ENCODE data around the gene GYG1. TPM values are rescaled to one million over a fixed set of nuclear protein-coding genes. Genes with fewer than 3 reads are reported as not detected.

GYG1 gene
- total and polyA plus RNA-seq, 2 of the 8 experiments (the other 6 are each of a cell fraction or from before 2014, with no cell fraction given): 19.4 to 34.2 TPM

DNA sequence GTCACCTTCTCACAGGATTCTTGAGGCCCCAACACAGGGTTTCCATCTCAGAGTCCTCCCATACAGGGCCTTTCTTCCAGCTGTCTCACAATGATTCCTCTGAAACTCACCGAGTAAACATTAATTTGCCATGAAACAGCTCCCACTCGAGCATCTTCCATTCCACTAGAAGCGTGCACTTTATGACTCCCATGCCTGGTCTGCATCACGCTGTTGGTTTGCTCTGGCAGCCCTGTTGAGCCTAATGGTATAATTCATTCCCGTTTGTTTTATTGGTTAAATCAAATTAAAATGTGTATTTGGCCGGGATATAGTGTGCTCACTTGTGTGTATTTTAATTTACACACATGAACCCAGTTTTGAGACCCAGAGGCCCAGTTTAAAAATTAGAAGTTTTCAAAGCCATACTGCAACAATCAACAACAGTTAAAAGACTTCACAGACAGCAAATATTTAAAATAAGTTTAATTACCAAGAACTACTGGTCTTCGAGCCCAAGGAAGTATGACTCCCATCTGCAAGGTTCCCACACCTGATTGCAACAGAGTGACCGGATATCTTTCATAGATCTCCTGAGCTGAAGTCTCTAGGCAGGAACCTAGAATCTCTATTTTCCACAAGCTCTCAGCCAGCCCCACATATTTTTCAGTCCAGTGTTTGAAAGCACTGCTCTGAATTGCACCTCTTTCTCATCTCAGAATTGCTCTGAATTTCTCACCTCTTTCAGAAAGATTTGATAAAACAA, 42.3 kb upstream of the GYG1 start (continued):
- TF ChIP-seq RAD21 (IDR thresholded peaks at IDR 0.05 in 1 of 2, conservative IDR thresholded peaks at IDR 0.05 in 1 of 2; ENCODE audit: low read depth in 2 of 2, low read length in 2 of 2) (no peak), RNF2 (IDR thresholded peaks at IDR 0.05; ENCODE audit: borderline replicate concordance, low read depth, low read length, missing control alignments, poor library complexity, severe bottlenecking) (no peak), SP4 (IDR thresholded peaks at IDR 0.05; ENCODE audit: low read length) (no peak), HDAC6 (IDR thresholded peaks at IDR 0.05; ENCODE audit: low read depth, low read length) (no peak), EP300 (IDR thresholded peaks at IDR 0.05; ENCODE audit: borderline replicate concordance in 1 of 2, low read depth in 2 of 2, low read length in 2 of 2) (no peak), SIX5 (IDR thresholded peaks at IDR 0.05; ENCODE audit: low read depth, low read length) (no peak)
